ENCODE results near the gene NUP214.
"Not testable (repeated sequence)": the region's sequence is repeated elsewhere in the genome, so short reads cannot be mapped to it uniquely, and the experiment has no call there.

Gene NUP214

DNA sequence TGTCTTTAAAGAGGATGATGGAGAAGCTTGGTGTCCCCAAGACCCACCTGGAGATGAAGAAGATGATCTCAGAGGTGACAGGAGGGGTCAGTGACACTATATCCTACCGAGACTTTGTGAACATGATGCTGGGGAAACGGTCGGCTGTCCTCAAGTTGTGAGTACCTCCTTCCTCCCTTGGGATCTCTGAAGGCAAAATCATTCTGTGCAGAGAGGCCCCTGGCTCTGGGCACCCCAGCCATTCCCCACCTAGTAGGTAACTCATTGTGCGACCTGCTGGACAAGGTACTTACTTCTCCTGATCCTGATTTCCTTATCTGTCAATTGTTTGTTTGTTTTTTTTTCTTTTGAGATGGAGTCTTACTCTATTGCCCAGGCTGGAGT, 7.6 kb upstream of the NUP214 start:
- DNase-seq: no peak

DNA sequence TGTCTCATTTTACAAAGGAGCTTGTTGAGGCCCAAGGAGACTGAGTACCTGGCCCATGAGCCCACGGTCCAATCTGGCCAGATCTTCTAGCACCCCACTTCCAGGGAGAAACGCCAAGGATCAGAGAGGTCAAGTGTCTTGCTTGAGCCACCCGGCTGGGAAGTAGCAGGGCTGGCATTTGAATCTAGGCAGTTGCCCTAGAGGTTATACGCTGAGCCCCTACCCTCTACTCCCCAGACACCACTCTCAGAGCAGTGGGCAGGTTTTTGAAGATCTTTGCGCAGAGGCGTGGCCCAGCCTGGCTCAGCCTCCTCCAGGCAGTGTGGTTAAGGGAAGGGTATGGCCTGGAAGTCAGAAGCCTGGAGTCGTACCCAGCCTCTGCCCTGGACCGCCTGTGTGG, 5.8 kb upstream of the NUP214 start:
- DNase-seq: no peak

DNA sequence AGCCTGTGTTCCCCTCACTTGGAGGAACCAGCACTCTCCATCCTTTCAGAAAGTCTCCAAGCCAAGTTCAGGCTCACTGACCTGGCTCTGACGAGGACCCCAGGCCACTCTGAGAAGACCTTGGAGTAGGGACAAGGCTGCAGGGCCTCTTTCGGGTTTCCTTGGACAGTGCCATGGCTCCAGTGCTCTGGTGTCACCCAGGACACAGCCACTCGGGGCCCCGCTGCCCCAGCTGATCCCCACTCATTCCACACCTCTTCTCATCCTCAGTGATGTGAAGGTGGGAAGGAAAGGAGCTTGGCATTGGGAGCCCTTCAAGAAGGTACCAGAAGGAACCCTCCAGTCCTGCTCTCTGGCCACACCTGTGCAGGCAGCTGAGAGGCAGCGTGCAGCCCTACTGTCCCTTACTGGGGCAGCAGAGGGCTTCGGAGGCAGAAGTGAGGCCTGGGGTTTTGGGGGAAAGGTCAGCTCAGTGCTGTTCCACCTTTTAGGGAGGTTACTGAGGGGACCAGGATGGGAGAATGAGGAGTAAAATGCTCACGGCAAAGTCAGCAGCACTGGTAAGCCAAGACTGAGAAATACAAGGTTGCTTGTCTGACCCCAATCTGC, 4.7 kb upstream of the NUP214 start:
- DNase-seq: no peak

DNA sequence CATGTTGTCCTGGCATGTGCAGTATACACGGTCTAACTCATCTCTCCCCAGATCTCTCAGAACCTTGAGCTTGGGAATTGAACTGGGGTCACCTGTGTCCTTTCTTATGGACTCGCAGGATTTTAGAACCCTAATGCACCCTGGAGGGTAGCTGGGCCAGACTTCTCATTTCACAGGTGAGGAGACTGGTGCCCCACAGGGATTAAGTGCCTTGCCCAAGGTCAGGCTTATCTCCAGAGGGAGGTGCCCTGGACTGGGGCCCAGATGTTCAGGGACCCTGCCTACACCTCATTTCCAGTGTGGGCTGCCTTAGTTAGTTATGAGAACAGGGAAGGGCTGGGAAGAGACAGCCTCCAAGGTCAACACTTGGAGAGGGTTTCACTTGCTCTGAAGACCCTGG, 4.0 kb upstream of the NUP214 start:
- DNase-seq: no peak

DNA sequence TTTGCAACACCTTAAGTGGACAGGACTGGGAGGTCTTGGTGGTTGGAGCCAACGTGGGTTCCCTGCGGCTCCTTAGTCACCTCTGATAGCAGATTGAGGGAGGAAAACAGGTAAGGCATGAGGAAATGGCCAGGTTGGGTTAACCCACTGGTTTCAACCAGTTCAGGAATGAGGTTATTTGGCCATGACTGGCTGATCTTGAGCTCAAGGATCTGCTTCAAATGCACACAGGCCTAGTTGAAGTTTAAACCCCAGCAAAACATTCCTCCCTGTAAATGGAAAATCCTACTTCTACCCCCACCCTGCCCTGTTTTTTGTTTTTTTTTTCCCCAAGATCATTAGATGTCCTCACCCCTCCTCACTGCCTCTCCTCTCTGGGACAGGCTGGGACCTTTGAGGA, 3.2 kb upstream of the NUP214 start:
- DNase-seq: no peak

DNA sequence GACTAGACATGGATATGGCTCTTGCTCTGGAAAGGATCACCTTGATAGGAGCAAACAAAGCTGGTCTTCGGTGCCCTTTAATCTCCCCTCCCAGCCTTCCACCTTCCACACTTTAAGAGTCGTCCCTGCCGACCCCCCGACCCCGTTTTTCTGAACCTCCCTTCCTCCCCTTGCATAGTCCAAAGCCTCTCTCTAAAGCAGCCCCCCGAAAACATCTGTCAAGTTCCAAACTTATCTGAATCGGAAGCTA, 423 bp upstream of the NUP214 start:
- DNase-seq: no peak

DNA sequence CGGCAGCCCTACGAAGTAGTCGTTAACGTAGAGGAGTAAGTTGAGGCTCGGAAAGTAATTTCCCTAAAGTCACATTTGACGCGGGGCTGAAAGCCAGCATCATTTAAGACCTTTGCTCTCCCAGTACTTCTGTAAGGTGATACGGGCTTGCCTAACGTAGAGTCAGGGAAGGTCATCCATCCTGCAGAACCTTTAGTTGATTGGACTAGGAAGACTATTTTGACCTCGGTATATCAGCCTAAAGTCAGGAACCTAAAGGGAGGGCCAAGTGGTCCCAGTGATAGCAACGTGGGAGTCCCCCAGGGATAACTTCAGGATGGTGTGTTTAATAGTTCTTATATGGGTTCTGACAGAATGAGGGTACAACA, 657 bp downstream of the NUP214 start:
- no peak for DNase-seq

DNA sequence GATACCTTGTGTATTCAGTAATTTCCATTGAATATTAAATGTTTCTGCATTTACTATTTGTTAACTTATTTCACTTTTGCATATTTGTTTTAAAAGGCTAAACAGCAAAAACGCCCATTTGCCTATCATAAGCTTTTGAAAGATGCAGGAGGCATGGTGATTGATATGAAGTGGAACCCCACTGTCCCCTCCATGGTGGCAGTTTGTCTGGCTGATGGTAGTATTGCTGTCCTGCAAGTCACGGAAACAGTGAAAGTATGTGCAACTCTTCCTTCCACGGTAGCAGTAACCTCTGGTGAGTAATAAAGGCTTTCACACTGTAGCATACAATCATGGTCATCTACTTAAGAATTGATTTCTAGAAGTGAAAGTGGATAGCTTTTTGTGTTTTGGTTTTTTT, 3.8 kb downstream of the NUP214 start:
- DNase-seq: no peak

DNA sequence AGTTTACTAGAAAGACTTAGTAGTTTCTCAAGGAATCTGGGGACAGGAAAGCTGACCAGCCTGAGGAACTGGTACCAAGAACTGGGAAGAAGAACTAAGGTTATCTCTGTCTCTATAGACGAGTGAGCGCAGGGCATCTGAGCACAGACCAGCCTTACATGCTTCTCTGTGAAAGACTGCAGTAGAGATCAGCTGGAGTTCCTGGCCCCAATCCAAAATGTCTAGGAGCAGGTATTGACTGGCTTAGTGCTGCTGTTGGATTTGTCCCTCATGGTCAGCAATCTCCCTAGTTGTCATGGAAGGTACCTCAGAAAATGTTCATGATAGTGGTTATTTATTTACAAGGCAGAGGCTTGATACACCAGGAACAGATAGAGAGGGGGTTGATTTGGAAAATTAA, 13.3 kb downstream of the NUP214 start:
- no peak for DNase-seq

DNA sequence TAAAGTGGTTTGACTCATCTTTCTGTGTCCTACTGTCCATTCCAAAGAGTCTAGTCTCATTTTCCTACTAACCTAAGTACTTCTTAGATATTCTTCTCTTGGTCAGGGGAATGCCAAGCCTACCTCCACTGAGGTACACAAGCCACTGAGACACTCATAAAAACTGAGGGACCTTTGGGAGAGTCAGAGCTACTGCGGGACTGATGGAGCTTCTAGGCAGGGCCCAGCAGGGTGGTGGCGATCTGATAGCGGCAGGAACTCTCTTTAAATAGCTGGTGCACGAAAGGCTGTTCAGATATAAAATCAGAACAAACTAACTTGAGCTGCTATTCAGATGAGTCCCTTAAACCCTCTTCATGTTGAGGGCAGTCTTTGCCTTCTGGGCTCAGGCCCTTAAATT, 14.7 kb downstream of the NUP214 start:
- no peak for DNase-seq

DNA sequence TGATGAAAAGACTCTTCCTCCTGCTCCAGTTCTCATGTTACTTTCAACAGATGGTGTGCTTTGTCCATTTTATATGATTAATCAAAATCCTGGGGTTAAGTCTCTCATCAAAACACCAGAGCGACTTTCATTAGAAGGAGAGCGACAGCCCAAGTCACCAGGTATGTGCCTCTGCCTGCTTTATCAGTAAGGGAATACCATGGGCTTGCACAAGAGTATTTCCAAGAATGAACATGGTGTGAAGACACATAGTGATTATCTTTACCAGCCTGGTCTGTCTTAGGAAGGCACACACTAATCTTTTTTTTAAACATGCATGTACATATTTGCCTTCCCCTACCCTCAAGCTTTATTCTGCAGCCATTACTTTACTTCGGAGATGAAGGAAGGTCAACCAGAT, 15.2 kb downstream of the NUP214 start:
- DNase-seq: no peak

DNA sequence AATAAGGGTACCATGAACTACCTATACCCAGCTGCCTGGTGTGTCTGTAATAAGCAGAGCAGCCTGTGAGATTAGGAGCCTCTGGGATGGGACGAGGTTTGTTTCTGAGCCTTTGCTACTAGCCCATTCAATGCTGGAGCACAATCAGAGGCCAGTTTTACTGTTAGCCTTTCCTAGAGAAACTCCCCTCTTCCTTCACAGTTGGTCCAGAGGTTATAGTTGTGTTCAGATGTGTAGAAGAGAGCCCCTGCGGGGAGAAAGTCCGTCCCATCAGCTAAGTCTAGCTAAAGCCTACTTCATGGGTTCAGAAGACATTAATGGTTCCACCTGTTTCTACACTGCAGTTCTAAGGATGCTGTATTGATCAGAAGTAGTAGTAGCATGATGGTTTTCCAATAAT, 16.8 kb downstream of the NUP214 start:
- no peak for DNase-seq

DNA sequence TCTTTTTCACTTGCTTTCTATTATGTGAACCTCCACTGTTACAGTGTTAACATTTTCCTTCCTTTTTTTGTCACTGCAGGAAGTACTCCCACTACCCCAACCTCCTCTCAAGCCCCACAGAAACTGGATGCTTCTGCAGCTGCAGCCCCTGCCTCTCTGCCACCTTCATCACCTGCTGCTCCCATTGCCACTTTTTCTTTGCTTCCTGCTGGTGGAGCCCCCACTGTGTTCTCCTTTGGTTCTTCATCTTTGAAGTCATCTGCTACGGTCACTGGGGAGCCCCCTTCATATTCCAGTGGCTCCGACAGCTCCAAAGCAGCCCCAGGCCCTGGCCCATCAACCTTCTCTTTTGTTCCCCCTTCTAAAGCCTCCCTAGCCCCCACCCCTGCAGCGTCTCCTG, 18.8 kb downstream of the NUP214 start:
- DNase-seq: peak in 1 of 2 donors; percentile 51

DNA sequence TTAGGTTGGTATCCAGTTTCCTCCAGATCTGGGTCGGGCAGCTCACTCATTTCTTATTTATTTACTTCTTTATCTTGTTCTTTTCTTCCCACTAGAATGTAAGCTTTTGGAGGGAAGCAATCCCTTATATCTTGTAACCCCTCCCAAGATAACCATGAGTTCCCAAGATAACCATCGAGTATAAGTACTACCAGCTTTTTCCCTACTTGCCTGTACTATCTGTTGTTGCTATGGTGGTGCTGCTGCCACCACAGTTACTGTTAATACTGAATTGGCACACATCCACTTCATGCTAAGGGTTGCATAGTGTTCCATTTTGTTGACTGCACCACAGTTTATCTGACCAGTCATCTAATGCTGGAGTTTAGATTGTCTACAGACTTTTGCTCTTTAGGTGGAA, 19.9 kb downstream of the NUP214 start:
- DNase-seq: no peak

DNA sequence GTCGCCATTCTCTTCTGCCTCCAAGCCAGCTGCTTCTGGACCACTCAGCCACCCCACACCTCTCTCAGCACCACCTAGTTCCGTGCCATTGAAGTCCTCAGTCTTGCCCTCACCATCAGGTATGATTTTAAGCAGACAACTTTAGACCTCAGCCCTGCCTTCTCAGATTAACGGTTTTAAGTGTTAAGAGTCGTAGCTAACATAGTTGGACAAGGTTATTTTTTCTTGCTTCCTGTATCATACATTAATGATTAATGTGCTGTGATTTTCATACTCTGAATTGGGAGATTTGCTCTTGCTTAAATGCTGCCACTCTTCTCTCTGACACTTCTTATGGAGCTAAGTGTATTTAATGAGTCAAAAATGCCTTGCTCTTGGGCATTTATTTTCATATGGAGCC, 20.8 kb downstream of the NUP214 start:
- no peak for DNase-seq

DNA sequence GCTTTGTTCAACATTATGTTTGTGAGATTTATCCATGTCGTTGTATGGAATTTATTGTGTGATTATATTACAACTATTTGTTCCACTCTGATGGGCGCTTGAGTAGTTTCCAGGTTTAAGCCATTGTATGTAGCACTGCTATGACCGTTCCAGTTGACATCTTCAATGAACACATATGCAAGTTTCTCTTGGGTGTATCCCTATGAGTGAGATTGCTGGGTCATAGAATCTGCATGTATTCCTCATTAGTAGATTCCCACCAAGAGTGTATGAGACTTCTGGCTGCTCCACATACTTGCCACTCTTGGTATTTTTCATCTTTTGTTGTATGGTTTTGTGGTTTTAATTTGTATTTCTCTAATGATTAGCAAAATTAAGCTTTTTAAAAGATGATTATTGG, 22.9 kb downstream of the NUP214 start:
- DNase-seq: no peak

DNA sequence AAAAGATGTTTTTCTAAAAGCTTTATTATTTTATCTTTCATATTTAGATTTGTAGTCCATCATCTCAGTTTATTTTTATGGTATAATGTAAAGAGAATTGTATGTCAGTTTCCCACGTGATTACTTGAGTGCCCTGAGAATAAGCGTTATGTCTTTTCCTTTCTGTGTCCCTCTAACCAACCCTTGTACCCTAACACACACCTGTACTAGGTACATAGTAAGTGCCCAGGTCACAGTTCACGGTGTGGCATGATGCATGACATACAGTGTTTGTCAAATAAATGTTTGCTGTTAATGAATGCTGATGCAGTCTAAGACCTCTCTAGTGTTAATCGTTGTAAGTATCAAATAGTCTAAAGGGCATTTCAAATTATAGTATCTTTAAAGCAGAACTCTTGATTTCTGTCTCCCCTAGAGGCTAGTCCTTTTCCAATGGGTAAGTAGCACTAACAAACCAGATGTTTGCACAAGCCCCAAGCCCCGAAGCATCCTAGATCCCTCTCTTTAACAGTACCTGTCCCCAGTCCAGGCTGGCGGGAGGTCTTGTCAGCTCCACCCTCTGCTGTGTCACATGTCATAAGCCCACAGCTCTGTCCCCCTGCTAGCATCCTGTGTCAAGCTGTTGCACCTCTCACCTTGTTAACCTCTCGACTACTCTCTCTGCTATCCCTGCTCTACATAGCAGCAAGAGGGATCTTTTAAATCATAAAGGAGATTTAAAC, 23.7 kb downstream of the NUP214 start:
- no peak for DNase-seq

DNA sequence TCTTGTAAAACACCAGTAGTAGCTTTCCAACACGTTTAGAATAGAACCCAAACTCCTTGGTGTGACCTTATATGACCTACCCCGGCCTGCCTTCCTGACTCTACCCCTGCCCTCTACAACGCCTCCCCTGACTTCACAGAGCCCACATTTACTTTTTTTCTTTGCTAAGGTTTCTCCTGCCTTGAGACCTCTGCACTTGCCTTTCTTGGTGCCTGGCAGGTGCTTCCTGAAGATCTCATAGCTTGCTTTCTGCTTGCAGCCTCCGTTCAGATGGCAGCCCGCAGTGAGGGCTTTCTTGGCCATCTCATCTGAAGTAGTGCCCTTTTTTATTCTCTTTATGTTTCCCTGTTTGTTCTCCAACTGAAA, 24.3 kb downstream of the NUP214 start:
- DNase-seq: peak in 1 of 2 donors; percentile 51

DNA sequence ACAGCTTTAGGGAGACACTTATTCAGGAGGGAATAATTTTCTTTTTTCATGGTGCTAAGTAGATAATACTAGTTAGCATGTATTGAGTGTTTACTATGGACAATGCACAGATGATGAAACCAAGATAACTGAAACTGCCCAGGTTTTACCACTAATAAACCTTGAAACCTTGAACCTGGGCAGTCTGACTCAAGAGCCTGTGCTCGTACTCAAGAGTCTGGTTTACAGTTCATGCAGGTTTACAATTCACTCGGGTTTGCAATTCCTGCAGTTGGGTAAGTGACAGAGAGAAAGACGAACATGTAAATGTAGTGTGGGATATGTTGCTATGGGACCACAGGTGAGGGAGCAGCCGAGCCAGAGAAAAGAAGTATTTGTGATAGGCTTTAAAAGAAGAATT, 28.2 kb downstream of the NUP214 start:
- DNase-seq: no peak

DNA sequence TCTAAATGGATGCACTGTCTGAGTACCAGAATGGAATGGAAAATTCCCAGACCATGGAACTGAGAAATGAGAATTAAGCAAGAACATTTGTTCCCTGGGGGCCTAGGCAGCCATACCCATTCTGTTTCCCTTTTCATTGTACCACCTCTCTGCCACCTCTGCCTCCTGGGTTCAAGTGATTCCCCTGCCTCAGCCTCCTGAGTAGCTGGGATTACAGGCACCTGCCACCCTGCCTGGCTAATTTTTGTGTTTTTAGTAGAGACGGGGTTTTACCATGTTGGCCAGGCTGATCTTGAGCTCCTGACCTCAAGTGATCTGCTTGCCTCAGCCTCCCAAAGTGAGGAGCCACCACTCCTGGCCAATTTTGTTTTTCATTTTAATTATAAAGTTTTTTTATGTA, 33.3 kb downstream of the NUP214 start:
- not testable (repeated sequence) for DNase-seq

DNA sequence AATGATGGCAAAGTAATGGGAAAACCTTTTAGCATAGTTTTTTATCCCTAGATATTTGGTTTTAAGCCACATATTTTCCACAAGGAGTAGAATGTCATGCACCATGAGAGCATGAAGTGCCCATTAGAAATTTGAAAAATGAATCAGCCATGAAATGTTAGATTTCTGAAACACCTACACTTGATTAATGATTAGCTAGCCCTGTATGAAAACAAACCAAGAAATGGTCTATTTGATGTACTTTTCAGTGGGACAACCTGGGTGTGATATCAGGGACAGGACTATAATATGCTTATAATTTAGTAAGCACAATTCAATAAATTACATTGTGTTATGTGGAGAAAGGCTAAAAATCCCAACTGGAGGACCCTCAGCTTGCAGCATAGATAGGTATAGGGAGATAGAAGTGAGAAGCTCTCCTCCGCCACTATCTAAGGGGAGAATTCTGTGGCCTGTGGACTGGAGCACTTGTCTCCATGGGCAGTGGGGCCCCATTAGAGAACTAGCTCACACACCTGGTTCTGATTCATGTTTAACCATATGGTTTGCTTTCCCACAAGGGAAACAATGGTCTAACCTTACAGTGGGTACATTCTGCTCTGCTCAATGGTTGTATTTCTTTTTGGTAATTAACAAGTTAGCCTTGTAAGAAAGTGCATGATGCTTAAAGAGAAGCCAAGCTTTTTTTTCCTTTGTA, 35.2 kb downstream of the NUP214 start:
- no peak for DNase-seq

DNA sequence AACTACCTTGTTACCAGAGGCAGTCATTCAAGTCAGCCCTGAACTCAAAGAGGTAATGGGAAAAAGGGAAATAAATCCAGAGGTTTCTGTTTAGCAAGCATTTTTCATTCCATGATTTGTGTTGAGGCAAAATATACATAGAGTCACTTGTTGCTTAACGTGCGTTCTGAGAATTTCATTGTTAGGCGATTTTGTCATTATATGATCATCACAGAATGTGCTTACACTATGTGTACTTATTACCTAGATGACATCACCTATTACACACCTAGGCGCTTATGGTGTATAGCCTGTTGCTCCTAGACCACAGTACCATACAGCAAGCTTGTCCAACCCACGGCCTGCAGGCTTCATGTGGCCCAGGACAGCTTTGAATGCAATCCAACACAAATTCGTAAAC, 36.2 kb downstream of the NUP214 start:
- DNase-seq: no peak

DNA sequence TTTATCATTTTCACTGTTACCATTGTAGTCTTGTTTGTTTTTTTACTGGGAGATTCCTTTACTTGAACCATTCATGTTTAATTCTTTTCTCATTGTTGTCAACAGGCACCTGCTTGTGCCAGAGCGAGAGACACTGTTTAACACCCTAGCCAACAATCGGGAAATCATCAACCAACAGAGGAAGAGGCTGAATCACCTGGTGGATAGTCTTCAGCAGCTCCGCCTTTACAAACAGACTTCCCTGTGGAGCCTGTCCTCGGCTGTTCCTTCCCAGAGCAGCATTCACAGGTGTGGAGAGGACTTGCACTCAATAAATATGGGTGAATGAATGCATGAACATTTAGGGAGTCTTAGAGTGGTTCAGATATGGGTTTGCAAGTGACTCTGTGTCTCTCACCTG, 37.5 kb downstream of the NUP214 start:
- DNase-seq: no peak

DNA sequence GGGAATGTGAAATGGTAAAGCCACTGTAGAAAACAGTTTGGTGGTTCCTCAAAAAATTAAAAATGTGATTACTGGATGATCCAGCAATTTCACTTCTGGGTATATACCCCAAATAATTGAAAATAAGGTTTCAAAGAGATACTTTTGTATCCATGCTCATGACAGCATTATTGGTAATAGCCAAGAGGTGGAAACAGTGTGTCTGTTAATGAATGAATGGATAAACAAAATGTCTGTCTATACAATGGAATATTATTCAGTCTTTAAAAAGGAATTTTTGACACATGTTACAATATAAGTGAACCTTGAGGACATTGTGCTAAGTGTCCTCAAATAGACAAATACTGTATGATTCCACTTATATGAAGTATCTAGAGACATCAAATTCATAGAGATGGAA, 40.1 kb downstream of the NUP214 start:
- no peak for DNase-seq

DNA sequence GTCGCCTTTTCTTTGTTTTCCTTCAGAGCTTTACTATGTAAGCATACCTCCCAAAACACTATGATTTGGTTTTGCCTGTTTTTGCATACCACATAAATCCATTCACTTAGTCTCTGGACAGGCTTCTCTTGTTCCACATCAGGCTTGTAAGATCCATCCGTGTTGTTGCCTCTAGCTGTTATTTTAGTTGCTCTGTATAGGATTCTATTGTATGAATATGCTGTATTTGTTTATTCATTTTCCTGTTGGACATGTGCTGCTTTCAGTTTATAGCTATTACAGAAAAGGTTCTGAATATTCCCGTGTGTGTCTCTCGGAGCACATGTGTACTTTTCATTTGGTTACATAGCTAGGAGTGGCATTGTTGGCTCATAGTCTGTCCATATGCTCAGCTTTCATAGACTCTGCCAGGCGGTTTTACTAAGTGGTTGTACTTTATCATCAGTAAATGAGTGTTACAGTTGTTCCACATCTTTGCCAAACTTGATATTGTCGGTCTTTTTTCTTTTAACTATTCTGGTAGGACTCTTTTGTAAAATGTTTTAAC, 41.8 kb downstream of the NUP214 start:
- no peak for DNase-seq
